GM23338 (cell line): ENCODE data around the gene ACSF3. TPM values are rescaled to one million over a fixed set of nuclear protein-coding genes. Genes with fewer than 3 reads are reported as not detected.

Experiments
- ATAC-seq: fragments of 200-7000 bp; cut with Tn5 transposase; 3 replicates; pipeline ENCODE4 v1.9.1; 2020
- DNase-seq: peaks from one replicate; pipeline ENCODE4 v3.0.0-alpha.2; 2015; ENCODE audit warnings: low spot score
- H2AFZ ChIP-seq: fragments of 200-600 bp; sonication (generic); 2 replicates; pipeline ENCODE4 v1.8.0; 2016; ENCODE audit warnings: antibody characterized with exemption, mild to moderate bottlenecking, moderate library complexity
- H3F3A ChIP-seq: fragments of 200-600 bp; sonication (generic); replicated peaks from 2 replicates; pipeline ENCODE4 v1.8.0; 2017; ENCODE audit warnings: antibody characterized with exemption, mixed run types, low read depth
- H3K27ac ChIP-seq: fragments of 200-600 bp; sonication (generic); 2 replicates; pipeline ENCODE4 v1.6.1; 2016; ENCODE audit warnings: low read depth
- H3K27me3 ChIP-seq: fragments of 200-600 bp; sonication (generic); 2 replicates; pipeline ENCODE4 v1.8.0; 2016; ENCODE audit warnings: mild to moderate bottlenecking, mixed run types, moderate library complexity; ENCODE audit not compliant: insufficient read depth
- H3K36me3 ChIP-seq: fragments of 200-600 bp; sonication (generic); 2 replicates; pipeline ENCODE4 v1.8.0; 2016; ENCODE audit warnings: mild to moderate bottlenecking; ENCODE audit not compliant: insufficient read depth
- H3K4me1 ChIP-seq: fragments of 200-600 bp; sonication (generic); 2 replicates; pipeline ENCODE4 v1.8.0; 2016; ENCODE audit warnings: mild to moderate bottlenecking, moderate library complexity; ENCODE audit not compliant: insufficient read depth
- H3K4me2 ChIP-seq: fragments of 200-600 bp; sonication (generic); 2 replicates; pipeline ENCODE4 v1.7.1; 2017; ENCODE audit warnings: mixed run types
- H3K4me3 ChIP-seq: fragments of 200-600 bp; sonication (generic); 2 replicates; pipeline ENCODE4 v1.6.1; 2016; ENCODE audit warnings: mixed run types
- H3K79me2 ChIP-seq: fragments of 200-600 bp; sonication (generic); replicated peaks from 2 replicates; pipeline ENCODE4 v1.8.0; 2017; ENCODE audit warnings: mild to moderate bottlenecking; ENCODE audit not compliant: insufficient read depth
- H3K9me2 ChIP-seq: fragments of 200-600 bp; sonication (generic); 2 replicates; pipeline ENCODE4 v1.8.0; 2017; ENCODE audit not compliant: insufficient read depth
- H4K20me1 ChIP-seq: fragments of 200-600 bp; sonication (generic); replicated peaks from 2 replicates; pipeline ENCODE4 v1.8.0; 2017; ENCODE audit warnings: mild to moderate bottlenecking; ENCODE audit not compliant: insufficient read depth
- H3K27ac Mint-ChIP-seq: 2 replicates; pipeline ENCODE4 v1.8.0; 2020; ENCODE audit warnings: inconsistent platforms, mild to moderate bottlenecking, moderate library complexity, mixed read lengths
- H3K27me3 Mint-ChIP-seq: 3 replicates; pipeline ENCODE4 v1.8.0; 2022; ENCODE audit warnings: low read depth, mild to moderate bottlenecking, moderate library complexity, mixed read lengths, inconsistent platforms; ENCODE audit not compliant: insufficient read depth, poor library complexity
- H3K36me3 Mint-ChIP-seq: 3 replicates; pipeline ENCODE4 v1.8.0; 2021; ENCODE audit warnings: low read depth, mild to moderate bottlenecking, inconsistent platforms, moderate library complexity, mixed read lengths
- H3K4me1 Mint-ChIP-seq: 3 replicates; pipeline ENCODE4 v1.8.0; 2020; ENCODE audit warnings: mild to moderate bottlenecking, inconsistent platforms, mixed read lengths
- H3K4me3 Mint-ChIP-seq: 3 replicates; pipeline ENCODE4 v1.8.0; 2021; ENCODE audit warnings: moderate library complexity, mild to moderate bottlenecking, inconsistent platforms, mixed read lengths
- H3K9me3 Mint-ChIP-seq: 3 replicates; pipeline ENCODE4 v1.8.0; 2020; ENCODE audit warnings: moderate library complexity, mild to moderate bottlenecking, inconsistent platforms, mixed read lengths
- CREB1 ChIP-seq: fragments of 250-450 bp; sonication (Bioruptor Pico); IDR thresholded peaks from 2 replicates; pipeline ENCODE4 v1.5.0; 2020; ENCODE audit warnings: low read depth, mild to moderate bottlenecking, moderate library complexity
- EZH2 ChIP-seq: fragments of 200-600 bp; sonication (generic); IDR thresholded peaks from one replicate; pipeline ENCODE4 v1.8.0; 2017; ENCODE audit warnings: antibody characterized with exemption, mild to moderate bottlenecking, low read depth; ENCODE audit not compliant: unreplicated experiment
- NANOG ChIP-seq: IDR thresholded peaks from 2 replicates; pipeline ENCODE4 v1.6.1; 2016; ENCODE audit warnings: antibody characterized with exemption, borderline replicate concordance
- POLR2AphosphoS5 ChIP-seq: IDR thresholded peaks from 2 replicates; pipeline ENCODE4 v1.6.1; 2016; ENCODE audit warnings: antibody characterized with exemption, low read depth
- ZNF331 ChIP-seq: fragments of 250-450 bp; sonication (Bioruptor Pico); IDR thresholded peaks from 2 replicates; pipeline ENCODE4 v1.5.0; 2020; ENCODE audit warnings: low read depth, mild to moderate bottlenecking, moderate library complexity
- polyA plus RNA-seq: library from polyadenylated mRNA; unstranded; fragments of >200 nt; fragmentation: Nextera tagmentation; extraction: Ambion mirVana; gene quantifications from 2 replicates; pipeline ENCODE4 v1.2.1, GENCODE V29; 2016
- total RNA-seq: library from RNA; depleted of rRNA; stranded (reverse); fragments of >200 nt; shearing (Covaris generic); gene quantifications from 2 replicates; pipeline ENCODE4 v1.2.3, GENCODE V29; 2014
- TF ChIP-seq, protein P1 (sequence below): IDR thresholded peaks from one replicate; pipeline ENCODE4 v1.6.1; 2018; ENCODE audit warnings: antibody characterized with exemption; ENCODE audit not compliant: unreplicated experiment
- TF ChIP-seq, protein P2 (sequence below), 2 experiments: fragments of 200-600 bp in 1 of 2; sonication (generic) in 1 of 2; conservative IDR thresholded peaks; 2 replicates each; pipeline versions ENCODE4 v1.5.1 to v1.6.1; 2016 to 2017; ENCODE audit warnings: antibody characterized with exemption in 2 of 2, low read depth in 2 of 2, mild to moderate bottlenecking in 2 of 2, moderate library complexity in 1 of 2

The ACSF3 gene
- total and polyA plus RNA-seq, 2 experiments from 2014 or later: 12.8 to 23.1 TPM

DNA sequence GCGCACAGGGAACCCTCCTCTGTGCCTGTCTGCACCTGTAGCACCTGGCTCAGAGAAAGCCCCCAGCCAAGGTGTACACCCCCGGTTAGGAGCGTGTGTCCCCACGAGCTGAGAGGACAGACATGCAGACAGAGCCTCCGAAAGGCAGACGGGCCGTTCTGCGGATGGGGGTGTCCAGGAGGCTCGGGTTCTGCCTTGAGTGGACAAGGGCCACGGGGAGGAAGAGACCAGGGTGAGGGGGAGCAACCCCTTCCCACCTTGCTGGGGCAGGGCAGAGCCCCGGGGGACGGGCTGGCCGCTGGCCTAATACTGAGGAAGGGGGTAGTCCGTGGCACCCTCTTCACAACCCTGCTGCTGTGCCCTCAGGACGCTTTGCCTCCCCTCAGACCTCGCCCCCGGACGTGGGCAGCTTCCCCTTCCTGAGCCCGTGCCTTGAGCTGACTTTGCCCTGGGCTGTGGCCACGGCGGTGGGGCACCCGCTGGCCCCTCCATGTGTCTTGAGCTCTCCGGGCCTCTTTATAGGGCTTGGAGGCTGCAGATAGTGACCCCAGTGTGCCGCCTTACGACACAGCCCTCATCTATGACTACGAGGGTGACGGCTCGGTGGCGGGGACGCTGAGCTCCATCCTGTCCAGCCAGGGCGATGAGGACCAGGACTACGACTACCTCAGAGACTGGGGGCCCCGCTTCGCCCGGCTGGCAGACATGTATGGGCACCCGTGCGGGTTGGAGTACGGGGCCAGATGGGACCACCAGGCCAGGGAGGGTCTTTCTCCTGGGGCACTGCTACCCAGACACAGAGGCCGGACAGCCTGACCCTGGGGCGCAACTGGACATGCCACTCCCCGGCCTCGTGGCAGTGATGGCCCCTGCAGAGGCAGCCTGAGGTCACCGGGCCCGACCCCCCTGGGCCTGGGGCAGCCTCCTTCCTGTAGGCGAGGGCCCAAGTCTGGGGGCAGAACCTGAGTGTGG lies 101.0 kb downstream of the ACSF3 start:
- Mint-ChIP-seq H3K4me1 (no peaks in the 10 kb centered on the region), H3K9me3 (peaks cover 5% of the 10 kb centered on the region; the same call in 1 of the 3 replicates), H3K27ac (no peak overlapping the region), H3K27me3 (peaks cover 15% of the 10 kb centered on the region), H3K36me3 (no peaks in the 10 kb centered on the region), H3K4me3 (no peak overlapping the region)
- ATAC-seq (no peak), DNase-seq (no peak)
- no peak for TF ChIP-seq CREB1
- no peak for TF ChIP-seq POLR2AphosphoS5
- TF ChIP-seq NANOG: no peak
- TF ChIP-seq, protein P1, sequence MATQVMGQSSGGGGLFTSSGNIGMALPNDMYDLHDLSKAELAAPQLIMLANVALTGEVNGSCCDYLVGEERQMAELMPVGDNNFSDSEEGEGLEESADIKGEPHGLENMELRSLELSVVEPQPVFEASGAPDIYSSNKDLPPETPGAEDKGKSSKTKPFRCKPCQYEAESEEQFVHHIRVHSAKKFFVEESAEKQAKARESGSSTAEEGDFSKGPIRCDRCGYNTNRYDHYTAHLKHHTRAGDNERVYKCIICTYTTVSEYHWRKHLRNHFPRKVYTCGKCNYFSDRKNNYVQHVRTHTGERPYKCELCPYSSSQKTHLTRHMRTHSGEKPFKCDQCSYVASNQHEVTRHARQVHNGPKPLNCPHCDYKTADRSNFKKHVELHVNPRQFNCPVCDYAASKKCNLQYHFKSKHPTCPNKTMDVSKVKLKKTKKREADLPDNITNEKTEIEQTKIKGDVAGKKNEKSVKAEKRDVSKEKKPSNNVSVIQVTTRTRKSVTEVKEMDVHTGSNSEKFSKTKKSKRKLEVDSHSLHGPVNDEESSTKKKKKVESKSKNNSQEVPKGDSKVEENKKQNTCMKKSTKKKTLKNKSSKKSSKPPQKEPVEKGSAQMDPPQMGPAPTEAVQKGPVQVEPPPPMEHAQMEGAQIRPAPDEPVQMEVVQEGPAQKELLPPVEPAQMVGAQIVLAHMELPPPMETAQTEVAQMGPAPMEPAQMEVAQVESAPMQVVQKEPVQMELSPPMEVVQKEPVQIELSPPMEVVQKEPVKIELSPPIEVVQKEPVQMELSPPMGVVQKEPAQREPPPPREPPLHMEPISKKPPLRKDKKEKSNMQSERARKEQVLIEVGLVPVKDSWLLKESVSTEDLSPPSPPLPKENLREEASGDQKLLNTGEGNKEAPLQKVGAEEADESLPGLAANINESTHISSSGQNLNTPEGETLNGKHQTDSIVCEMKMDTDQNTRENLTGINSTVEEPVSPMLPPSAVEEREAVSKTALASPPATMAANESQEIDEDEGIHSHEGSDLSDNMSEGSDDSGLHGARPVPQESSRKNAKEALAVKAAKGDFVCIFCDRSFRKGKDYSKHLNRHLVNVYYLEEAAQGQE: no peak
- TF ChIP-seq EZH2: no peak
- Histone ChIP-seq H3K4me2 (no peak overlapping the region), H3K9me2 (no peaks in the 10 kb centered on the region), H3K4me1 (no peaks in the 10 kb centered on the region), H4K20me1 (no peaks in the 10 kb centered on the region), H3K27ac (no peak overlapping the region), H2AFZ (no peak overlapping the region), H3K4me3 (no peak overlapping the region), H3K36me3 (no peaks in the 10 kb centered on the region), H3K79me2 (no peaks in the 10 kb centered on the region), H3K27me3 (no peaks in the 10 kb centered on the region), H3F3A (no peaks in the 10 kb centered on the region)

DNA sequence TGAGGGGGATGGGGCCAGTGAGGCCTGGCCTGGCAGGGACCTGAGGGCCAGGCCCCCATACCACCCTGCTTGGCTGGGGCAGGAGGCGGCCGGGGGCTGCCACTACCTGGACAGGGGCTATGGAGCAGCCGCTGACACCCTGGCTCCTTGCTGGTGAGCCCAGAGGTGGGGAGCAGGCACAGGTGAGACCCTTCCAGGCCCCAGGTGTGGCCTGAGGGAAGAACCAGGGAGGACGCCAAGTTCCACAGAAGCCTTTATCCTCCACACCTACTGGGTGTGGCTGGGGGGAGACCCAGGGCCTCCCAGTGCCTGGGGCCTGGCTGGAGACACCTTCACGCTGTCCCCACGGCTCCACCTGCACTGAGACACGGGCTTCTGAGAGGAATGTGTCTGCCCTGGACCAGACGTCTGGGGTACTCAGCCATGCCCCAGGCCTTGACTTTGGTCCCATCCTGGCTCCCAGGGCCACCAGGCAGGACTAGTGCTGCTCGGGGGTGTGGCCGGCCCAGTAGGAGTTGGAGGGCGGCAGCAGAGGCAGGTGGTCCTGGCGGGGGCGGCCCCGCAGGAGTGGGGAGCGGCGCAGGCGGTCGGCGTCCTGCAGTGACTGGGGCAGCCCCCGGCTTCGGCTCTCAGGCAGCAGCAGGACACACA lies 102.0 kb downstream of the ACSF3 start:
- no peaks in the 10 kb centered on the region for H3K36me3 ChIP-seq
- Mint-ChIP-seq H3K9me3 (peaks cover 5% of the 10 kb centered on the region; the same call in 1 of the 3 replicates), H3K27ac (no peak overlapping the region)

More for the DNA sequence above, 102.0 kb downstream of the ACSF3 start:
- peaks cover 7% of the 10 kb centered on the region for H3K27me3 ChIP-seq
- no peaks in the 10 kb centered on the region for H3K79me2 ChIP-seq
- no peak overlapping the region for H2AFZ ChIP-seq
- Mint-ChIP-seq H3K4me1 (peaks cover 5% of the 10 kb centered on the region; the same call in 1 of the 3 replicates), H3K4me3 (no peak overlapping the region), H3K36me3 (no peaks in the 10 kb centered on the region), H3K27me3 (peaks cover 22% of the 10 kb centered on the region)
- DNase-seq (no peak), ATAC-seq (no peak)
- H3K4me3 ChIP-seq: no peak overlapping the region
- no peak for TF ChIP-seq ZNF331
- TF ChIP-seq, protein P1: no peak
- TF ChIP-seq, protein P2, sequence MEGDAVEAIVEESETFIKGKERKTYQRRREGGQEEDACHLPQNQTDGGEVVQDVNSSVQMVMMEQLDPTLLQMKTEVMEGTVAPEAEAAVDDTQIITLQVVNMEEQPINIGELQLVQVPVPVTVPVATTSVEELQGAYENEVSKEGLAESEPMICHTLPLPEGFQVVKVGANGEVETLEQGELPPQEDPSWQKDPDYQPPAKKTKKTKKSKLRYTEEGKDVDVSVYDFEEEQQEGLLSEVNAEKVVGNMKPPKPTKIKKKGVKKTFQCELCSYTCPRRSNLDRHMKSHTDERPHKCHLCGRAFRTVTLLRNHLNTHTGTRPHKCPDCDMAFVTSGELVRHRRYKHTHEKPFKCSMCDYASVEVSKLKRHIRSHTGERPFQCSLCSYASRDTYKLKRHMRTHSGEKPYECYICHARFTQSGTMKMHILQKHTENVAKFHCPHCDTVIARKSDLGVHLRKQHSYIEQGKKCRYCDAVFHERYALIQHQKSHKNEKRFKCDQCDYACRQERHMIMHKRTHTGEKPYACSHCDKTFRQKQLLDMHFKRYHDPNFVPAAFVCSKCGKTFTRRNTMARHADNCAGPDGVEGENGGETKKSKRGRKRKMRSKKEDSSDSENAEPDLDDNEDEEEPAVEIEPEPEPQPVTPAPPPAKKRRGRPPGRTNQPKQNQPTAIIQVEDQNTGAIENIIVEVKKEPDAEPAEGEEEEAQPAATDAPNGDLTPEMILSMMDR (conservative IDR thresholded peaks at IDR 0.05; ENCODE audit: low read depth in 2 of 2): no peak
- no peaks in the 10 kb centered on the region for H3K9me2 ChIP-seq
- peaks cover 7% of the 10 kb centered on the region; the same call in 1 of the 2 replicates for H3K4me1 ChIP-seq
- no peak overlapping the region for H3K4me2 ChIP-seq
- H3K27ac ChIP-seq: no peak overlapping the region
- no peaks in the 10 kb centered on the region for H4K20me1 ChIP-seq
- H3F3A ChIP-seq: no peaks in the 10 kb centered on the region
